Cardiac fibroblast (primary cell): ENCODE results near the gene MYCBPAP.

Experiments used
- DNase-seq, 2 donors: peaks; one replicate each; pipeline versions ENCODE4 v3.0.0 to v3.0.0-alpha.2; 2010; ENCODE audit warnings: low read depth in 2 of 2
- H3K4me3 ChIP-seq, 2 donors: replicated peaks in 1 of 2; 1 replicate in 1 of 2; 2 replicates in 1 of 2; pipeline ENCODE4 v1.5.1; 2011; ENCODE audit warnings: low read depth in 2 of 2, low read length in 2 of 2, mild to moderate bottlenecking in 2 of 2, moderate library complexity in 1 of 2
- CTCF ChIP-seq: IDR thresholded peaks from one replicate; pipeline ENCODE4 v1.5.1; 2011; ENCODE audit warnings: low read depth, mild to moderate bottlenecking, low read length, inconsistent platforms

Gene MYCBPAP

GRCh38 chr17:50523208-50523607, 15.0 kb downstream of the MYCBPAP start:
- no peak for TF ChIP-seq CTCF
- no peak for DNase-seq
- no peak overlapping the region for H3K4me3 ChIP-seq

GRCh38 chr17:50524838-50525237, 16.6 kb downstream of the MYCBPAP start:
- H3K4me3 ChIP-seq = no peak overlapping the region
- TF ChIP-seq CTCF = no peak
- DNase-seq = no peak

GRCh38 chr17:50527155-50527762, 19.0 kb downstream of the MYCBPAP start:
- TF ChIP-seq CTCF = no peak
- DNase-seq = no peak
- no peak overlapping the region for H3K4me3 ChIP-seq

DNA sequence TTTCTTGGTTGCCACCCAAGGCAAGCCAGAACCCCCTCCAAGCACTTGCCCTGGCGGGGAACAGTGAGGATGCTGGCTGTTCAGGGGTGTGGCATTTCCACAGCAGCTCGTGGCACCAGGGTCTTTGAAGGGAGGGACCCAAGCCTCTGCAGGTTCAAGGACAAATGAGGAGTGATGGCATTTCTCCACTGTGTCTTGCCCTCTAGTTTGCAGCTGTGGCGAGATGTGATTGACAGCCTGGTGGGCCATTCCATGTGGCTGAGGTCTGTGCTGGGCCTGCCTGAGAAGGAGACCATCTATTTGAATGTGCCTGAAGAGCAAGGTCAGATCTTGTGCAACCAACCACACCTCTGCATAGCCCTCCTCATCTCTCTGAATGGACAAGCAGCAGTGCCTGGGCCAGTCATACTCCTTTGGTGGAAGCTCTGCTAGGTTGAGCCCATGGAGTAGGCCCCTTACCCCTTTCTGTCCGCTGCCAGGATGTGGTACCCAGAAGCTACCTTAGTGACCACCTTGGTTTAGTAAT, 19.8 kb downstream of the MYCBPAP start:
- DNase-seq = no peak
- no peak for TF ChIP-seq CTCF
- H3K4me3 ChIP-seq = no peak overlapping the region

DNA sequence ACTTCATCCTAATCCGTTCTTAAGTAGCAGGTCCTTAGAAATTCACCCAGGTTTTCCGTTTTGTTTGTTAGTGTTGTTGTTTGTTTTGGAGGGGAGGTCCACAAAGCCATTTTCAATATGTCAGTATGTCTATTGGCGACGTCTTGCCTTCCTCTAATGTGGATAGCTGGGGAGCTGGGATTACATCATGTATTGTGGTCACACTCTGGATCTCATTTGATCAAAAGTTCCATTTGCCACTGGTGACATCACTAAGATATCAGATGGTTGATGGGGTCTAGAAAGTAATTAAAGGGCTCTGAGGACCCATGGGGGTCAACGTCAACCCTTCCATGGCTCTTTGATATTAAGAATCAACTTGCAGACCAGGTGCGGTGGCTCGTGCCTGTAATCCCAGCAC, 21.6 kb downstream of the MYCBPAP start:
- no peak for DNase-seq
- no peak for TF ChIP-seq CTCF
- H3K4me3 ChIP-seq = no peak overlapping the region

- no peak overlapping the region for H3K4me3 ChIP-seq
- no peak for DNase-seq
- no peak for TF ChIP-seq CTCF
Observed at GRCh38 chr17:50531428-50532025, 23.3 kb downstream of the MYCBPAP start.
